Astrocyte (in vitro differentiated cells and primary cell): Measurements from ENCODE around the gene VPS36.
"Not testable (repeated sequence)": the region's sequence is repeated elsewhere in the genome, so short reads cannot be mapped to it uniquely, and the experiment has no call there.

Experiments used
- EZH2 ChIP-seq: IDR thresholded peaks from 2 replicates; pipeline ENCODE4 v1.6.1; 2012; ENCODE audit warnings: mild to moderate bottlenecking, low read length, inconsistent platforms; ENCODE audit not compliant: insufficient read depth
- TF ChIP-seq, protein P1 (sequence below): IDR thresholded peaks from 2 replicates; pipeline ENCODE4 v1.5.1; 2011; ENCODE audit warnings: low read depth, mild to moderate bottlenecking, inconsistent platforms, low read length, moderate library complexity; ENCODE audit not compliant: insufficient read depth

DNA sequence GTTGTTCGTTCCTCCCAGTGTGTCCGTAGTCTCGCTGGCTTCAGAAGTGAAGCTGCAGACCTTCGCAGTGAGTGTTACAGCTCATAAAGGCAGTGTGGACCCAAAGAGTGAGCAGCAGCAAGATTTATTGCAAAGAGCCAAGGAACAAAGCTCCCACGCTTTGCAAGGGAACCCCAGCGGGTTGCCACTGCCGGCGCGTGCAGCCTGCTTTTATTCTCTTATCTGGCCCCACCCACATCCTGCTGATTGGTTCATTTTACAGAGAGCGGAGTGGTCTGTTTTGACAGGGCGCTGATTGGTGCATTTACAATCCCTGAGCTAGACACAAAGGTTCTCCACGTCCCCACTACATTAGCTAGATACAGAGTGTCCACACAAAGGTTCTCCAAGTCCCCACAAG is 43.0 kb downstream of the VPS36 start:
- TF ChIP-seq, protein P1, sequence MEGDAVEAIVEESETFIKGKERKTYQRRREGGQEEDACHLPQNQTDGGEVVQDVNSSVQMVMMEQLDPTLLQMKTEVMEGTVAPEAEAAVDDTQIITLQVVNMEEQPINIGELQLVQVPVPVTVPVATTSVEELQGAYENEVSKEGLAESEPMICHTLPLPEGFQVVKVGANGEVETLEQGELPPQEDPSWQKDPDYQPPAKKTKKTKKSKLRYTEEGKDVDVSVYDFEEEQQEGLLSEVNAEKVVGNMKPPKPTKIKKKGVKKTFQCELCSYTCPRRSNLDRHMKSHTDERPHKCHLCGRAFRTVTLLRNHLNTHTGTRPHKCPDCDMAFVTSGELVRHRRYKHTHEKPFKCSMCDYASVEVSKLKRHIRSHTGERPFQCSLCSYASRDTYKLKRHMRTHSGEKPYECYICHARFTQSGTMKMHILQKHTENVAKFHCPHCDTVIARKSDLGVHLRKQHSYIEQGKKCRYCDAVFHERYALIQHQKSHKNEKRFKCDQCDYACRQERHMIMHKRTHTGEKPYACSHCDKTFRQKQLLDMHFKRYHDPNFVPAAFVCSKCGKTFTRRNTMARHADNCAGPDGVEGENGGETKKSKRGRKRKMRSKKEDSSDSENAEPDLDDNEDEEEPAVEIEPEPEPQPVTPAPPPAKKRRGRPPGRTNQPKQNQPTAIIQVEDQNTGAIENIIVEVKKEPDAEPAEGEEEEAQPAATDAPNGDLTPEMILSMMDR = not testable (repeated sequence)
- not testable (repeated sequence) for TF ChIP-seq EZH2
